NCI-H146 treated with DMSO at 0.1 percent for 48 hours (cell line): ENCODE results near the gene DACT3.

ENCODE experiments used
- DNase-seq: peaks from one replicate; lab custom pipeline; 2025; ENCODE audit not compliant: unreplicated experiment; lab: John Stamatoyannopoulos, UW

Gene DACT3

GRCh38 chr19:46661020-46661731 lies at the start of gene DACT3:
Gene DACT3, minus strand, starts transcription at chr19:46661182. Its CDS starts 118 bp downstream, at chr19:46661064.
- peak; percentile 100 for DNase-seq

DNA sequence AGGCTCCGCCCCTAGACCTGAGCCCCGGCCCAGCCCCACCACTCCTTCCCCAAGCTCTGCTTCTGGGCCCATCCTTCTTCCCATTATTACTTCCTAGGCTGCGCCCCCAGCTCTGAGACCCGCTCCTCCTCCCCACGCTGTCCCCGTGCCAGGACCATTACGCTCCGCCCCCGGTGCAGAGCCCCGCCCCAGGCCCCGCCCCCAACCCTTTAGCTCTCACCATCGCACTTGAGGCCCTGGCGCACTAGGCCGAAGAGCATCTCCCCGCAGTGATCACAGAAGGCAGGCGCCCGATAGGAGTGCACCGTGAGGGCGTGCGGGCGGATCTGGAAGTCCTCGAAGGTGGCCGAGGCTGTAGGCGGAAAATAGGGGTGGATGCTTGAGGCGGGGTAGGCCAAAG lies 49.7 kb upstream of the DACT3 start:
- DNase-seq = no peak

DNA sequence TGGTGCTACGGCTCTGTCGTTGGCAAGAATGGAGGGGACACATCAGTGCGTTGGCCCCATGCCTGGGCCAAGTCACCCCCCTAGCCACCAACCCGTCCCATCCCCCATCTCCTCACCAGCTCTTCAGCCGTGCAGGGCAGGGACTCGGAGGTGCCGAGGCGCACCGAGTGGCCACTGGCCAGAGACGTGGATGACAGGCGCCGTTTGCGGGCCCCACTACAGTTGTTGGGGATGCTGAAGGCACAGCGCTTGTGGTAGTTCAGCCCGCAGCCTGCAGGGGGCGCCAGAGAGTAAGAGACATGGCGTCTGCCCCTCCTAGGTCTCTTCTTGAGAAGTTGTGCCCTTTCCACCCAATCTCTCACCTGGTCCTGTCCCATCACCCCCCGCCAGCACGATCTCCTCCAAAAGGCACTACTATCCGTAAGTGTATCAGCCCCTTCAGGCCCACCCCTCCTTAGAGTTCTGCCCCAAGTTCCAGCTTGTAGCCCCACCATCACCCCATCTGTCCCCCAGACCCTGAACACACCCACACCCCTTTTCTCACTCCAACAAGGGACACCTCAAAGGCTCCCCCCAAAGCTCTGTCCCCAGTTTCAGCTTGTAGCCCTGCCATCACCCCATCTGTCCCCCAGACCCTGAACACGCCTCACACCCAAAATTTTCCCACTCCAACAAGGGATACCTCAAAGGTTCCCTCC lies 43.5 kb upstream of the DACT3 start:
- DNase-seq = peak; percentile 3

DNA sequence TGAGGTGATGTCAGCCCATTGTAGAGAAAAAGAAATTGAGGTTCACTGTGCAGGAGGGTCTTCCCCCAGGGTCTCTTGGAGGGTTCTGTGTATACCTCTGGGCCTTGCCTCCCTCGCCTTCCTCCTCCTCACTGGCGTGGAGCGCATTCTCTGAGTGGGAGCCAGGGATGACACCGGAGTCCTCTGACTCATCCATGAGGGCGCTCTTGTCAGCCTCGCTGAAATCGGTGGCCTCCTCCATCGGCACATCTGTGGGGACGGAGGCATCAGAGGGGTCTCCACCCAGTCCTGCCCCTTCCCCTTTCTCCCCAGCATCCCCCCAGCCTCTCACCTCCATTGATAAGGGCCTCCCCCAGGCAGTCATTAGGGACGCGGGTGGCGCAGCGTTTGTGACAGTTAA lies 39.7 kb upstream of the DACT3 start:
- no peak for DNase-seq

DNA sequence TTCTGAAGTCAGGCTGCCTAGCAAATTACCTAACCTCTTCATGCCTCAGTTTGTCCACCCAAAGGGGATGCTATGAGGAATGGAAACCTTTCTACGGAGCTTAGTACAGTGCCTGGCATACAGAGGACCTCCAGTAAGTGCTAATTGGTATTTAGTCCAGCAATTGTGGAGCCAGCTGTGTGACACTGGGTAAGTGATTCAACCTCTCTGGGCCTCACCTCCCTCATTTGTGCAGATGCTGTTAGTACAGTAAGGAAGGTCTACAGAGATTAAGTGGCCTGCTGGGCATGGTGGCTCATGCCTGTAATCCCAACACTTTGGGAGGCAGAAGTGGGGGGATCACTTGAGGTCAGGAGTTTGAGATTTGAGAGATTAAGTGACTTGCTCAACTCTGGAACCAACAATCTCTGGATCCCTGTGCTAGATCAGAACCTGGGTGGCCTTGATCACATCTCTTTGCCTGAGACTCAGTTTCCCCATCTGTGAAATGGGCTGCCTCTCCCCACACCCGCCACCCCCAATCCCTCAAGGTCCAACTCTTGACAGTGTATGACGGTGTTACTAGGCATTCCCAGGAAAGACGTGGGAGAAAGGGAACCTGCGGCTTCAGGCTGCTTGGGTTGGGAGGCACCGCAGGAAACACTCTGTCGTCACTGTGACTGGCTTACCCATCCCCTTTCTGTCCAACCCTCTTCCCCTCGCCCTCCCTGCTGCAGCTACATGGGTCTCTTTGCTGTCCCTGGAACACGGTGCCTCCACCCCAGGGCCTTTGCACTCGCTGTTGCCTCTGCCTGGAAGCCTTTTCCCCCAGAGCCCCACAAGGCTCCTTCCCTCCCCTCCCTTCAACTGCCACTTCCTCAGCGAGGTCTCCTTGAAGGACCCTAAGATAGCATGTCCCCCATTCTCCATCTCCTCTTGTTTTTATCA lies 37.7 kb upstream of the DACT3 start:
- no peak for DNase-seq

GRCh38 chr19:46697204-46697960 lies 36.4 kb upstream of the DACT3 start:
- no peak for DNase-seq

- no peak for DNase-seq
These were observed 35.9 kb upstream of the DACT3 start for GRCh38 chr19:46696866-46697203.

GRCh38 chr19:46696052-46696451 lies 35.1 kb upstream of the DACT3 start:
- no peak for DNase-seq

DNA sequence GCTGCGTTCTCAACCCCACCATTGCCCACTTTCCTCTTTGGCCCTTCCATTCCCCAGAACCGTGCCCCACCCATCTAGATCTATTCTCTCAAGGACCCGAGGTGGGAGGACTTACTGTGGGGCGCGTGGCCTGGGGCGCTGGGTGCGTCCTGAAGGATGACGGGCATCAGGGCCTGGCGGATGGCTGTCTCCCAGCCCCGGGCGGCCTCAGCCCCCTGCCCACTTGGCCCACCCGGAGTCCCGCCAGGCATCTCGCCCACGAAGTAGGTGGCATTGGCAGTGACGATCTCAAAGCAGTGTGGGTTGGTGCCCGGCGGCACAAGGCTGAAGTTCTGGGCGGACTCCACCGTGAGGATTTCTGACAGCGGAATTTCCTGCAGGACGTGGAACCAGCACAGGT lies 32.8 kb upstream of the DACT3 start:
- DNase-seq = no peak

- no peak for DNase-seq
These were observed 32.1 kb upstream of the DACT3 start for GRCh38 chr19:46692918-46693722.

DNA sequence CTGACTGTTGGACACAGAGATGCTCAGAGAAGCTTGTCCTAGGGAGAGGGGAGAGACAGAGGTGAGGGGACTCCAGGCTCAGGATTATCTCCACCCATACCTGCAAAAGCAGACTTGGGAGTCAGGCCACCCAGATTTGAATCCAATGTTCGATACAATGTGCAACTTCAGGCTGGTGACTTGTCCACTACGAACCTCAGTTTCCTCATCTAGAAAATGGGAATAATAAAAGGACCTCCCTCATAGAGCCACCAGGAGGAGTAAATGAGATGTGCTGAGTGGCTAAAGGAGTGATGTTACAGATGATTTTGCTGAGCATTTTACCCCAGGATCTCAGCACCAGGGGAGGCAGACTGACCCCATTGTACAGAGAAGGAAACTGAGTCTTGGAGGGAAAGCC lies 31.0 kb upstream of the DACT3 start:
- no peak for DNase-seq

- no peak for DNase-seq
These were observed 30.1 kb upstream of the DACT3 start for GRCh38 chr19:46691104-46691503.

DNA sequence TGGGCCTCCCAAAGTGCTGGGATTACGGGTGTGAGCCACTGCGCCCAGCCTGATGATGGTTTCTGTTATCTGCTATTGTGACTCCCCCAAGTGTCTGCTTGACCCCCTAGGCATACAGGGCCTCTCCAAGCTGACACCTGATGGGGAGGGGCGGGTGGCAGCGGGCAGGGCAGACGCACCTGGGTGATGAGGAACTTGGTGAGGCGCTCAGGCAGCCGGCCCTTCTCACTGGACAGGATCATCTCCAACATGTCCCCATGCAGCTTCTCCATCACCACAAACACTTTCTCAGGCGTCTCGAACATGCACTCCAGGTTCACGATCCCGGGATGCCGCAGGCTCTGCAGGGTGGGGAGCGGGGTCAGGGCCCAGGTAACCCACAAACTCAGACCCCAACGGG lies 28.4 kb upstream of the DACT3 start:
- DNase-seq = no peak

GRCh38 chr19:46687438-46688145 lies 26.6 kb upstream of the DACT3 start:
- DNase-seq = no peak

DNA sequence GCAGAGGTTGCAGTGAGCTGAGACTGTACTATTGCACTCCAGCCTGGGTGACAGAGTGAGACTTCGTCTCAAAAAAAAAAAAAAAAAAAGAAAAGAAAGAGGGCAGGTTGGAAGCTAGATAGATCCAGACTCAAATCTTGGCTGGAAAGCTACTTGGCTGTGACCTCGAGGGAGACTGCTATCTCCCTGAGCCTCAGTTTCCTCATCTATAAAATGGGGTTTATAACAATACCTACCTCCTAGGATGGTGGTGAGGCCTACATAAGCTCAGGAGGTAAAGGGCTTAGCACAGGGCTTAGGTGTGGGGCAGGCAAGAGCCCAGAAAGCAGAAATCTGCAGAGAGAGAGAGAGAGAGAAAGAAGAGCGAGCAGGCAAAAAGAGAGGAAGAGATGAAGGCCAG lies 24.2 kb upstream of the DACT3 start:
- DNase-seq = no peak

- DNase-seq = no peak
These were observed 17.2 kb upstream of the DACT3 start for GRCh38 chr19:46678110-46678732.

GRCh38 chr19:46674416-46675178 lies 13.6 kb upstream of the DACT3 start:
- no peak for DNase-seq

GRCh38 chr19:46670813-46671212 lies 9.8 kb upstream of the DACT3 start:
- DNase-seq = no peak
